ENCODE data around the gene POU3F3.

Gene POU3F3

DNA sequence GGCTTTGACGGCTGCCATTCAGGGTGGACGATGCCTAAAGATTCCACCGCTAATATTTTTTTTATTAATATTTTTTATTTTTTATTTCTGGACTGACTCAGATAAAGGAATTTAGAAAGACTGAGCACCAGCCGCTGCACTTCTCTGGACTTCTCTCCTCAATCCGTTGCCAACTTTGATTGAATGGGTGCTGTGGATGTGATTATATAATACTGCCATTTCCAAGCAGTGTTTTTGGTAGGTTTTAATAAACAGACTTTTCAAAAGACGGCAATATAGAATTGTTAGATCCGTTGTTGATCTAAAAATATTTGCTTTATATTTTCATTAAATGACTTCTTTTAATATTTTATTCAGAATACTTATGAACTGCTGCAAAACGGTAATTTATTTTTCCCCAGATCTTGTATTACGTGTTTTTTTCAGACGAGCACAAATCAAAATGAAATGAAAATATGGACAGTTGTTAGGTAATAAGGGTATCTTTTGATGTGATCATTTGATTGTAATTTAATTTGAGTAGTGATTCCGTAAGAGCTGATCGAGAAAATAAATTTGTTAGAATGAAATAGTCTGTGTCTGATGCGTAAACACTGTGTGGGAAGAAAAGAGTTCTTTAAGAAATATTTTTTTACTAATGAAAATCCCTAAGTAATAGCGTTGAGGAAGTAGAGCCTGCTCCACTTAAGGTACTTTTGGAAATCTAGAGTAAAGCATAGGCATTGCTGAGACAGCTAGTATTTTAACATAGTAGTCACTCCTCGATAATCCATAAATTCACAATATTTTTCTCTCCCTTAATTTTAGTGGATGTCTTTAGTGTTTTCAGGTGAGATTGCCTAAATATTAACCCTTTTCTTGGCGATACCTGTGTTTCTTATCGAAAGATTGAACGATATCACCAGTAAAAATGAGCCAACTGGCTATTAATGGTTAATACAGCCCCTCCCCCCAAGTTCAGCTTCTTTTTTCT is 4.4 kb downstream of the POU3F3 start:
- Histone ChIP-seq H3K4me1 (ENCODE audit: control insufficient read depth, insufficient read depth, low read length) (no peaks in the 10 kb centered on the region), H3K27me3 (ENCODE audit: control insufficient read depth, insufficient read depth, low read length) (peaks cover 41% of the 10 kb centered on the region), H3K4me3 (ENCODE audit: low read length) (no peak overlapping the region), H3K9ac (ENCODE audit: low read length) (no peak overlapping the region), H3K36me3 (ENCODE audit: control insufficient read depth, insufficient read depth, low read length) (no peaks in the 10 kb centered on the region), H3K27ac (ENCODE audit: low read depth, low read length) (no peak overlapping the region)

DNA sequence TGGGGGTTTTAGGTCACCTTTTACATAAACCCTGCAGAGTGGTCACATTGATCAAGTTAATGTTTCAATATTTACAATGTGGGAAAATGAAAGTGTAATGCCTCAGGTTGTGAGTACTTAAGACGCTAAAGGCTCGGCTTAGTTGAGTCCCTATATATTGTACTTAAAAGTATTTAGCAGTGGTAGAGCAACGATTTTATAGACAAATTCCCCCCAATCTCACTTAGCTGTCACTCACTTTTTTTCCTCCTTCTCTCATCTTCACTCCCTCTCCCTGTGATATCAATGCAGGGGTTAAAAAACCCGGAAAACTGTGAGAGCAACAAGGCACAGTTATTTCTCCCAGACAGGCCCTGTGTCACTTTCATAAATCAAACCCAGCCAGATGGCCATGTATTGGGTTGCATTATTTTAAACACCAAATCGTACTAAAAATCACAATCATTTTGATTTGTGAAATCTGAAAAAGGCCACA is 5.4 kb downstream of the POU3F3 start:
- H3K36me3 ChIP-seq (ENCODE audit: control insufficient read depth, insufficient read depth, low read length) = no peaks in the 10 kb centered on the region
- no peaks in the 10 kb centered on the region for H3K4me1 ChIP-seq (ENCODE audit: control insufficient read depth, insufficient read depth, low read length)
- peaks cover 41% of the 10 kb centered on the region for H3K27me3 ChIP-seq (ENCODE audit: control insufficient read depth, insufficient read depth, low read length)
- H3K27ac ChIP-seq (ENCODE audit: low read depth, low read length) = no peak overlapping the region
- H3K4me3 ChIP-seq (ENCODE audit: low read length) = no peak overlapping the region
- no peak overlapping the region for H3K9ac ChIP-seq (ENCODE audit: low read length)

DNA sequence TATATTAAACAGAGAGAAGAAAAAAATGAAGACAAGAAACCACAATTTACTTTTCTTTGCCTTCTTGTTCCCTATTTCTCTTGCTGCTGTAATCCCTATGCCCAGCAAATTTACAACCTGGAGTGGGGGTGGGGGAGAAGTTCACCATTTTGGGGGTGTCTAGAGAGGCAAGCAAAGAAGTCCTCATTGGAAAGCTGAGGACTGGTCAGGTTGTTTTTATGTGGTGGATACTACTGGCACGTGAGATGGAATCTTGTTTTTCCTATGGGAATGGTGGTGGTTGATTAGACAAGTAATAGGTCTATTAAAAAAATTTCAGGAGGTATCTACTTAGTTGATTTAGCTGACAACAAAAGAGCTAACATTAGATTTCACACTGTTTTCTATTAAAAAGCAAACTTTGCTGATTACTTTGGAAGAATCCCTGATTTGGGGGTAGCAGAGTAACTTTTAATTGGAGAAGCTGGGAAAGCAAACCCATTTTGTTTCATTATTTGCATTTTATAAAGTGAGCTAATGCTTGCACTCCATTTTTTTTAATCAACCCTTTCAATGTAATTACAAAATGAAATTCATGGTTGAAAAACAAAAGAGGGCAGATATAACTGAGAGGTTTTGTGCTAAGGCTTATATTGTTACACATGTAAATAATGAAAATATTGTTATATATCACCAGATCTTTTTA is 6.0 kb downstream of the POU3F3 start:
- Histone ChIP-seq H3K9ac (ENCODE audit: low read length) (no peak overlapping the region), H3K27me3 (ENCODE audit: control insufficient read depth, insufficient read depth, low read length) (peaks cover 37% of the 10 kb centered on the region), H3K36me3 (ENCODE audit: control insufficient read depth, insufficient read depth, low read length) (no peaks in the 10 kb centered on the region), H3K4me3 (ENCODE audit: low read length) (no peak overlapping the region), H3K27ac (ENCODE audit: low read depth, low read length) (no peak overlapping the region), H3K4me1 (ENCODE audit: control insufficient read depth, insufficient read depth, low read length) (no peaks in the 10 kb centered on the region)

DNA sequence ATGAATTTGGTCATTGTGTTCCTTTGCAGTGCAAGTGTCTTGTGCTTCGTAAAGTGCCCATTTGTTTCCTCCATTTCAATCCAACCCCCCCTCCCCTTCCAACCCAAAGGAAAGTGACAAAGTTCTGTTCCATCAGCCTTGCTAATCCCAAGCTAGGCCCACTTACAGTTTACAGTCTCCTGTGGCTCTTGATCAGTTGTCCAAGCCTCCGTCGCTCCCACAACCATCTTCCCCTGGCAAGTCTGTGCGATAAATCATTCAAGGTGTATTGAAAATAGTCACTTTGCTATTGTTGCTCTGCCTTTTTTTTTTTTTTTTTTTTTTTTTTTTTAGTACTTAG is 6.5 kb downstream of the POU3F3 start:
- Histone ChIP-seq H3K4me1 (ENCODE audit: control insufficient read depth, insufficient read depth, low read length) (no peaks in the 10 kb centered on the region), H3K36me3 (ENCODE audit: control insufficient read depth, insufficient read depth, low read length) (no peaks in the 10 kb centered on the region), H3K27ac (ENCODE audit: low read depth, low read length) (no peak overlapping the region), H3K27me3 (ENCODE audit: control insufficient read depth, insufficient read depth, low read length) (peaks cover 38% of the 10 kb centered on the region), H3K4me3 (ENCODE audit: low read length) (no peak overlapping the region), H3K9ac (ENCODE audit: low read length) (no peak overlapping the region)

DNA sequence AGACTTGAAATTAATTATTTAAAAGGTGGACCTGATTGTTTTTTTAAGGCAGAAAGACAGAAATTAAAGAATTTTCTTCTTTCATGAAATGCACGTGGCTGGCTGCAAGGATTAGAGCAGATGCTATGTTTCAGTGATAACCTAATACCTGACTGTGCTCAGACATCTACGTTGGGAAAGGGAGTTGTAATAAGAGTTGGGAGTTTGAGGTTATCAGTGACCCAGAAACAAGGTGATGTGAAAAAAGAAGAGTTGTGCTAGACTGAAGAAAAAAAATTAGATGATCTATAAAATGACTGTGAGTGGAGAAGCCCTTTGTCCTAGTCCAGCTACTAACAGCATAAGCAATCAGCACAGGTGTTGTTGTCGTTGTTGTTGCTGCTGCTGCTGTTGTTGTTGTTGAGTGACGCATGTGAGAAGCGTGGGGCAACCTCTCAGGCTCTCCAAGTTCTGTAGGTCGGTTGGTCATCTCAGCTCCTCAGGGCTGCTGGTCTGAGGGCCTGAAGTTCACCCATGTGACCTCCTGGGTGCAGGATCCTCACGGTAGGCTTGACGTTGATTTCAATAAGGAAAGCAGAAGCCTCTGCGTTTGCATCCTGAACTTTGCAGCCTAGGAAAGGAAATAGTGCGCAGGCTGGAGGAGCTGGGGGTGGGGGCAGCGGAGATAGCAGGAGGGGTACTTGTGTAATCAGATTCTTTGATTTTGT is 7.6 kb downstream of the POU3F3 start:
- H3K27me3 ChIP-seq (ENCODE audit: control insufficient read depth, insufficient read depth, low read length) = peaks cover 40% of the 10 kb centered on the region
- H3K27ac ChIP-seq (ENCODE audit: low read depth, low read length) = no peak overlapping the region
- H3K4me1 ChIP-seq (ENCODE audit: control insufficient read depth, insufficient read depth, low read length) = no peaks in the 10 kb centered on the region
- no peaks in the 10 kb centered on the region for H3K36me3 ChIP-seq (ENCODE audit: control insufficient read depth, insufficient read depth, low read length)
- peak overlapping the region; percentile 5 for H3K4me3 ChIP-seq (ENCODE audit: low read length)
- H3K9ac ChIP-seq (ENCODE audit: low read length) = no peak overlapping the region

DNA sequence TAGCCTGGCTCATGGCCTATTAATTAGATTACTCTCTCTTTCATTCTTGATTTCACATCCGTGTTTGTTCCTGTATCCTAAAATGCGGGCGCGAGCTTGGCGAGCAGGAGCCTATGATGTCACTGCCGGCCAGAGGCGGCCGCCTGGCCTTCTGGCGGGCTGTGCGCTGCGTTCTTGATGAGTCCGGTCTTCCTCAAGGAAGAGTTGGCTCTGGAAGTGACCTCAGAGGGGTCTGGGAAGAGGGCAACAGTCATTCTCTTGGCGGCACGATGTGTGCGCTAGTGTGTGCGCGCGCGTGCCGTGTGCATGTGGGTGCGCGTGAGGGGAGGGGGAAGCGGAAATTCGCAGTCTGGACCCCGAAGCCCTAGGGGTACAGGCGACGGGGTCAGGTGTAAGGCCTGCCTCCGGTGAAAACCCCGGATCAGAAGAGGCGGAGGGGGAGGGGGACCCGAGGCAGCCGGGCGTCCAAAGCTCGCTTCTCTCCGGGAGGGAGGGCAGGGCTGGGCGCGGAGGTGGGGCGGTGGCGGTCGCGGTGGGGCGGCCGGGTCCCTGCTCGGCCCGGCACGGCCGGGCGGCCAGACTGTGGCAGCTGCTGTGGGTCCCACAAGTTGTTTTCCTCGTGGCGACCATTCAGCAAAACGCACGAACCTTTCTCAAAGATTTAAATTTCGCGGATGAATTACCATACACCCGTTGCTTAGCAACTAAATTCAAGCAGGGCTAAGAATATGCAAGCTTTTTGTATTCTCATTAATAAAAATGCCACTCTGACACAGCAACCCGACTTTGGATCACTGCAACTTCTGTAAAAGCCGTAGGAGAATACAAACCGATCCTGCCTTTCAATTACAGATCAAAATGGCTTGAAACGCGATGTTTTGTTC is 8.4 kb downstream of the POU3F3 start:
- Histone ChIP-seq H3K27me3 (ENCODE audit: control insufficient read depth, insufficient read depth, low read length) (peaks cover 42% of the 10 kb centered on the region), H3K9ac (ENCODE audit: low read length) (no peak overlapping the region), H3K4me1 (ENCODE audit: control insufficient read depth, insufficient read depth, low read length) (no peaks in the 10 kb centered on the region), H3K4me3 (ENCODE audit: low read length) (peak overlapping the region; percentile 5), H3K36me3 (ENCODE audit: control insufficient read depth, insufficient read depth, low read length) (no peaks in the 10 kb centered on the region), H3K27ac (ENCODE audit: low read depth, low read length) (no peak overlapping the region)

DNA sequence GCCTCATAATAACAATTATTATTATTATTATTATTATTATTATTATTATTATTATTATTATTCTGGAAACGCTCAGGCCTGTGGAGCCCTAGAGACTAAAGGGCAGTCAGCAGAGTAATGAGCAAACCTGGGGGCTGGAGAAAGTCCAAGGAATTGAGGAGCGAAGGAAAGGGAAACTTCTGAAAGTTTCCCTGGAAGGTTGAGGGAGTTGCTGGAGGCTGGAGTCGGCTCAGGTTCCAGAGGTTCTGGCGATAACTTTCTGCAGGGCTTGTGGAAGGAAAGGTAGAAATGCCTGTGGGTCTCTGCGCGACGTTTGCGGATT is 9.2 kb downstream of the POU3F3 start:
- Histone ChIP-seq H3K27me3 (ENCODE audit: control insufficient read depth, insufficient read depth, low read length) (peaks cover 42% of the 10 kb centered on the region), H3K4me1 (ENCODE audit: control insufficient read depth, insufficient read depth, low read length) (no peaks in the 10 kb centered on the region), H3K9ac (ENCODE audit: low read length) (no peak overlapping the region), H3K36me3 (ENCODE audit: control insufficient read depth, insufficient read depth, low read length) (no peaks in the 10 kb centered on the region), H3K4me3 (ENCODE audit: low read length) (no peak overlapping the region), H3K27ac (ENCODE audit: low read depth, low read length) (no peak overlapping the region)

DNA sequence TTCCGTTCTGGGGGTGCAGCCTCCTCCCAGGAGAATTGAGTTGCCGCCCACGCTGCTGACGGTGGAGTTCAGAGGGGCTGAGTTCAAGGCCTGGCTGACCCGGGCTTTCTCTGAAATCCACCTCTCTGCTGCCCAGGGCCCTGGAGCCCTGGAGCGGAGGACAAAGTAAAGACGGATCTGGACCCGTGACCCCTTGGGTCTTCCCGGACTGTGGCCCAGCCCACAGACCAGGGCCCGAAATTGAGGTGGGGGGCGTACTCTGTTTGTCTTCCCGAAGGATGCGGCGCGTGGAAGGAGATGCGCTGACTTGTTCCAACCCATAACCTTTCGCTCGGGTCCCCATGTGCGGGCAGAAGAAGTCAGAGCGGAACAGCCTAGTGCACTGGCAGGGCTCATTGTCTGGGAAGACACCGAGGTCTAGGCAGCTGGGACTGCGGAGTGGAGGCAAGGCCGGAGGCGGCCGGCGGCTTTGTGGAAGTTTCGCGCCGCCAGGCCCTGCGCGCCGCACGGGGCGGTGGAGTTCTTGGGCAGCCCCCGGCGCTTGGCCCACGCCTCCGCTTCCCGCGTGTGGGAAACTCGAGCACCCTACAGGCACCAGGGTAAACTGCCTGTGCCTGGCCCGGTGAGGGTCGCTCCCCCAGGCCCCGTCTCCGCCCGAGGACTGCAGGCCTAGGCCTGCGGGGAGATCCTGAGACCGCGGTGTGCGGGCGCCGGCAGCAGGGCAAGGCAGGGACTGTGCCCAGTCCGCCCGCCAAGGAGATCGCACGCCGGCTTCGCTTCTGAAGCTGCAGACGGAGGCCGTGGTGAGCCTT is 9.8 kb downstream of the POU3F3 start:
- H3K4me3 ChIP-seq (ENCODE audit: low read length) = no peak overlapping the region
- H3K4me1 ChIP-seq (ENCODE audit: control insufficient read depth, insufficient read depth, low read length) = no peaks in the 10 kb centered on the region
- H3K36me3 ChIP-seq (ENCODE audit: control insufficient read depth, insufficient read depth, low read length) = no peaks in the 10 kb centered on the region
- no peak overlapping the region for H3K27ac ChIP-seq (ENCODE audit: low read depth, low read length)
- H3K27me3 ChIP-seq (ENCODE audit: control insufficient read depth, insufficient read depth, low read length) = peaks cover 46% of the 10 kb centered on the region
- no peak overlapping the region for H3K9ac ChIP-seq (ENCODE audit: low read length)

DNA sequence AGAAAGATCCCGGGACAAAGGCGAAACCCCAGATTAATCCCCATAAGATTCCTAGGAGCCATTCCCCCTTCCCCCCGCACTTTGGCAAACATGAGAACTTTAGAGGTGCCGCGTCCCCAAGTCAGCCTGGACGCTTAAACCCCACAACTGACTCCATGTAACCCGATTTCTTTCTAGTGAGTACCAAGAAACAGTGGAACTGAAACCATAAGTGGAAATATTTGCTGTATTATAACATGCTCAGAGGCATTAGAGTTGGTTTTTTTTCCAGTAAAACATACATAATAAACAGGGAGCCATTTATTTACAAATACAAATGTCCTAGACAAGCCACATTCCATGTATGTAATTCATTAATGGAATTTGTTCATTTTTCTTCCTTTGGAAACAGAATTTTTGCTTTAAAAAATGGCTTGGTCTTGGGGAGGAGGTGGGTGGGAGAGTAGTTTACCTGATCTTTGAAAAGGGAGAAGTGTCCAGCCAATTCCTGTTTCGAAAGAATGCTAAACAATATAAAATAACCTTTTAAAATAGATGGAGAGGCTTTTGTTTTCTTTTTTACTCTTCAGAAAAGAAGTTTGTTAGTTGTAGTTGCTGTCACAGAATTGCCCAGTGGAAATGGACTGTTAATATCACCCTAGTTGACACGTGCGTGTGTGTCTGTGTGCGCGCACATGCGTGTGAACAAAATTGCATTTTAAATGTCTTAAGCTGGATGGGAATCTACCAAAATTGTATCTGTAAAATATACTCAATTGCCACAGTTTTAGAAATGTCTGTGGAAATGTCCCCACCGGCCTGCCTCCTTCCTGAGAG is 10.6 kb downstream of the POU3F3 start:
- peaks cover 45% of the 10 kb centered on the region for H3K27me3 ChIP-seq (ENCODE audit: control insufficient read depth, insufficient read depth, low read length)
- H3K9ac ChIP-seq (ENCODE audit: low read length) = no peak overlapping the region
- no peaks in the 10 kb centered on the region for H3K4me1 ChIP-seq (ENCODE audit: control insufficient read depth, insufficient read depth, low read length)
- H3K4me3 ChIP-seq (ENCODE audit: low read length) = no peak overlapping the region
- no peak overlapping the region for H3K27ac ChIP-seq (ENCODE audit: low read depth, low read length)
- H3K36me3 ChIP-seq (ENCODE audit: control insufficient read depth, insufficient read depth, low read length) = no peaks in the 10 kb centered on the region

DNA sequence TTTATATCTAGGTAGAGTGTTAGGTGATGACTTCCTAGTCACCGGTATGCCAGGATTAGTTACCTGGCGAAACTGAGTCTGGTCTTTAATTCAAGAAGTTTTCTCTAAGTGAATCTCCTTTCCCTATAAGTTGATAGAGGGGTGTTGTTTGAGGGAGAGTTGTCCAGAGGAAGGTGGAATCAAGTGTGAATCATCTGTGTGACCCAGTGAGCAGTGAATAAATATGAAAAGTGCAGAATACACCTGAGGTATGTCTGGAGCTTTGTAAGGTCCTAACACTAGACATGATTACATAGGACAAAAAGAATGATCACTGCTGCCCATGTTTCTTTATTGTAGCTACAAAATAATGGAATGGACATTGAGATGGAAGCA is 11.2 kb downstream of the POU3F3 start:
- no peaks in the 10 kb centered on the region for H3K4me1 ChIP-seq (ENCODE audit: control insufficient read depth, insufficient read depth, low read length)
- no peaks in the 10 kb centered on the region for H3K36me3 ChIP-seq (ENCODE audit: control insufficient read depth, insufficient read depth, low read length)
- H3K27ac ChIP-seq (ENCODE audit: low read depth, low read length) = no peak overlapping the region
- H3K9ac ChIP-seq (ENCODE audit: low read length) = no peak overlapping the region
- H3K4me3 ChIP-seq (ENCODE audit: low read length) = no peak overlapping the region
- peaks cover 47% of the 10 kb centered on the region for H3K27me3 ChIP-seq (ENCODE audit: control insufficient read depth, insufficient read depth, low read length)

Data from rectal smooth muscle tissue (tissue), 1 donor.